H9 (cell line): ENCODE measurements around the gene SLC38A9. TPM values are rescaled to one million over a fixed set of nuclear protein-coding genes. Genes with fewer than 3 reads are reported as not detected.

Experiments used
- DNase-seq: peaks from one replicate; pipeline ENCODE4 v3.0.0-alpha.2; 2017
- H2AFZ ChIP-seq: one replicate; pipeline ENCODE4 v1.6.1; 2013; ENCODE audit warnings: mild to moderate bottlenecking, low read length, control low read depth, moderate library complexity
- H2AK5ac ChIP-seq: 2 replicates; pipeline ENCODE4 v1.6.1; 2013; ENCODE audit warnings: low read length, control low read depth, mixed read lengths; ENCODE audit not compliant: insufficient read length
- H2BK120ac ChIP-seq: one replicate; pipeline ENCODE4 v1.6.1; 2013; ENCODE audit warnings: low read depth, mild to moderate bottlenecking, low read length, control low read depth, inconsistent platforms; ENCODE audit not compliant: poor library complexity, severe bottlenecking
- H2BK12ac ChIP-seq: 2 replicates; pipeline ENCODE4 v1.6.1; 2013; ENCODE audit warnings: low read length, control low read depth, mixed read lengths, low read depth; ENCODE audit not compliant: insufficient read length
- H2BK15ac ChIP-seq: 2 replicates; pipeline ENCODE4 v1.6.1; 2013; ENCODE audit warnings: low read depth, low read length, control low read depth
- H2BK20ac ChIP-seq: one replicate; pipeline ENCODE4 v1.6.1; 2013; ENCODE audit warnings: low read depth, mild to moderate bottlenecking, low read length, control low read depth, inconsistent platforms; ENCODE audit not compliant: poor library complexity, severe bottlenecking
- H2BK5ac ChIP-seq: 2 replicates; pipeline ENCODE4 v1.6.1; 2013; ENCODE audit warnings: low read length, control low read depth, mixed read lengths; ENCODE audit not compliant: insufficient read length
- H3K14ac ChIP-seq: 2 replicates; pipeline ENCODE4 v1.6.1; 2013; ENCODE audit warnings: low read length, control low read depth; ENCODE audit not compliant: insufficient read depth
- H3K18ac ChIP-seq: 2 replicates; pipeline ENCODE4 v1.6.1; 2013; ENCODE audit warnings: low read depth, mild to moderate bottlenecking, mixed read lengths, low read length, control low read depth; ENCODE audit not compliant: insufficient read length
- H3K23ac ChIP-seq: 2 replicates; pipeline ENCODE4 v1.6.1; 2013; ENCODE audit warnings: low read length, control low read depth, mixed read lengths, low read depth; ENCODE audit not compliant: insufficient read length
- H3K23me2 ChIP-seq: 2 replicates; pipeline ENCODE4 v1.6.1; 2013; ENCODE audit warnings: low read depth, mild to moderate bottlenecking, mixed read lengths, low read length, control low read depth; ENCODE audit not compliant: insufficient read length, poor library complexity, severe bottlenecking
- H3K27ac ChIP-seq: 2 replicates; pipeline ENCODE4 v1.5.1; 2013; ENCODE audit warnings: low read length, control low read depth, mixed read lengths, low read depth; ENCODE audit not compliant: insufficient read length
- H3K27me3 ChIP-seq: 2 replicates; pipeline ENCODE4 v1.6.1; 2013; ENCODE audit warnings: low read length, control low read depth, inconsistent platforms; ENCODE audit not compliant: insufficient read depth
- H3K4ac ChIP-seq: 2 replicates; pipeline ENCODE4 v1.6.1; 2013; ENCODE audit warnings: low read depth, mild to moderate bottlenecking, control low read depth, inconsistent platforms, low read length, moderate library complexity
- H3K4me1 ChIP-seq: 2 replicates; pipeline ENCODE4 v1.6.1; 2013; ENCODE audit warnings: low read length, control low read depth, inconsistent platforms; ENCODE audit not compliant: insufficient read depth
- H3K4me2 ChIP-seq: 2 replicates; pipeline ENCODE4 v1.6.1; 2013; ENCODE audit warnings: low read length, control low read depth, mixed read lengths; ENCODE audit not compliant: insufficient read length, insufficient read depth
- H3K56ac ChIP-seq: 2 replicates; pipeline ENCODE4 v1.6.1; 2013; ENCODE audit warnings: low read depth, mild to moderate bottlenecking, mixed read lengths, low read length, control low read depth; ENCODE audit not compliant: insufficient read length
- H3K79me1 ChIP-seq: 2 replicates; pipeline ENCODE4 v1.6.1; 2013; ENCODE audit warnings: low read depth, mild to moderate bottlenecking, moderate library complexity, low read length, control low read depth, inconsistent platforms; ENCODE audit not compliant: insufficient read depth, poor library complexity, severe bottlenecking
- H3K79me2 ChIP-seq: 2 replicates; pipeline ENCODE4 v1.6.1; 2013; ENCODE audit warnings: low read length, control low read depth, inconsistent platforms; ENCODE audit not compliant: insufficient read depth
- H3K9ac ChIP-seq: 2 replicates; pipeline ENCODE4 v1.6.1; 2013; ENCODE audit warnings: low read length, control low read depth, mixed read lengths; ENCODE audit not compliant: insufficient read length; ENCODE audit errors: extremely low read depth
- H3K9me3 ChIP-seq: one replicate; pipeline ENCODE4 v1.6.1; 2013; ENCODE audit warnings: low read depth, low read length, inconsistent platforms; ENCODE audit not compliant: control insufficient read depth
- H3T11ph ChIP-seq: one replicate; pipeline ENCODE4 v1.6.1; 2013; ENCODE audit warnings: mild to moderate bottlenecking, low read length, control low read depth, inconsistent platforms
- H4K20me1 ChIP-seq: one replicate; pipeline ENCODE4 v1.6.1; 2013; ENCODE audit not compliant: control insufficient read depth, insufficient read length, insufficient read depth
- H4K5ac ChIP-seq: 2 replicates; pipeline ENCODE4 v1.6.1; 2013; ENCODE audit warnings: low read depth, mild to moderate bottlenecking, mixed read lengths, low read length, control low read depth; ENCODE audit not compliant: insufficient read length
- H4K8ac ChIP-seq: replicated peaks from 2 replicates; pipeline ENCODE4 v1.6.1; 2013; ENCODE audit warnings: low read length, control low read depth, mixed read lengths, low read depth; ENCODE audit not compliant: insufficient read length
- H4K91ac ChIP-seq: 2 replicates; pipeline ENCODE4 v1.6.1; 2013; ENCODE audit warnings: low read depth, mild to moderate bottlenecking, moderate library complexity, mixed read lengths, low read length, control low read depth; ENCODE audit not compliant: insufficient read length
- H3K27ac Mint-ChIP-seq, 3 experiments: 2 replicates in 2 of 3; 3 replicates in 1 of 3; pipeline ENCODE4 v1.8.0; 2020 to 2021; ENCODE audit warnings: mixed read lengths in 3 of 3, mild to moderate bottlenecking in 1 of 3, moderate library complexity in 1 of 3
- H3K27me3 Mint-ChIP-seq: 2 replicates; pipeline ENCODE4 v1.8.0; 2021; ENCODE audit warnings: low read depth, mild to moderate bottlenecking, moderate library complexity, mixed read lengths
- H3K36me3 Mint-ChIP-seq, 3 experiments: 2 replicates in 2 of 3; 3 replicates in 1 of 3; pipeline ENCODE4 v1.8.0; 2020 to 2021; ENCODE audit warnings: low read depth in 3 of 3, mixed read lengths in 3 of 3; ENCODE audit not compliant: insufficient read depth in 1 of 3
- H3K4me1 Mint-ChIP-seq, 2 experiments: 2 replicates each; pipeline ENCODE4 v1.8.0; 2020; ENCODE audit warnings: mixed read lengths in 2 of 2
- H3K4me3 Mint-ChIP-seq, 2 experiments: 2 replicates in 1 of 2; 3 replicates in 1 of 2; pipeline ENCODE4 v1.8.0; 2020 to 2021; ENCODE audit warnings: mild to moderate bottlenecking in 2 of 2, mixed read lengths in 2 of 2, moderate library complexity in 1 of 2
- H3K9me3 Mint-ChIP-seq, 2 experiments: 2 replicates in 1 of 2; 3 replicates in 1 of 2; pipeline ENCODE4 v1.8.0; 2020; ENCODE audit warnings: mild to moderate bottlenecking in 2 of 2, mixed read lengths in 2 of 2, moderate library complexity in 1 of 2
- CTCF ChIP-seq: fragments of 200-600 bp; sonication (generic); conservative IDR thresholded peaks from 3 replicates; pipeline ENCODE4 v1.8.0; 2021; ENCODE audit warnings: antibody characterized with exemption, mild to moderate bottlenecking
- WGBS: extraction: QIAGEN DNeasy Blood & Tissue Kit; methylation state at CpG from one replicate; pipeline ENCODE4 v1.1.7; 2013; ENCODE audit warnings: missing lambda C conversion rate, low lambda C conversion rate, mixed read lengths; ENCODE audit not compliant: insufficient read length; ENCODE audit errors: extremely low coverage; 5-methylcytosine and 5-hydroxymethylcytosine counted together
- total RNA-seq: library from RNA; stranded (reverse); gene quantifications from 2 replicates; pipeline ENCODE4 v1.2.1, GENCODE V29; 2021

Gene SLC38A9
- total RNA-seq, 1 experiment from 2014 or later = 48.5 TPM

GRCh38 chr5:55671975-55672374 lies 40.1 kb downstream of the SLC38A9 start:
- H3K27me3 Mint-ChIP-seq = no peaks in the 10 kb centered on the region
- no CpG with 5 or more reads among the region's 1 CpG for WGBS

More at GRCh38 chr5:55671975-55672374, 40.1 kb downstream of the SLC38A9 start:
- Histone ChIP-seq H3K9ac (no peak overlapping the region), H2AFZ (no peak overlapping the region), H3K23me2 (no peaks in the 10 kb centered on the region), H3K9me3 (no peaks in the 10 kb centered on the region), H2BK12ac (no peak overlapping the region), H4K91ac (no peak overlapping the region), H3K4ac (no peak overlapping the region), H2BK5ac (no peak overlapping the region), H2BK120ac (no peak overlapping the region), H3T11ph (no peak overlapping the region), H4K20me1 (no peaks in the 10 kb centered on the region), H3K18ac (no peak overlapping the region), H4K8ac (no peak overlapping the region), H3K4me2 (no peak overlapping the region), H3K79me1 (no peaks in the 10 kb centered on the region), H3K23ac (no peak overlapping the region), H3K27ac (no peak overlapping the region), H4K5ac (no peak overlapping the region), H3K27me3 (no peaks in the 10 kb centered on the region), H3K14ac (no peak overlapping the region), H3K56ac (no peak overlapping the region), H2BK15ac (no peak overlapping the region), H3K4me1 (no peaks in the 10 kb centered on the region), H2BK20ac (no peak overlapping the region), H3K79me2 (no peaks in the 10 kb centered on the region), H2AK5ac (no peak overlapping the region)
- Mint-ChIP-seq H3K9me3 (no peaks in the 10 kb centered on the region), H3K4me3 (no peak overlapping the region), H3K36me3 (peaks cover 0 to 20% (median 16%) of the 10 kb centered on the region in 3 experiments; a peak in 6 of 7 replicates), H3K4me1 (peaks cover 0 to 6% of the 10 kb centered on the region in 2 experiments; a peak in 1 of 4 replicates), H3K27ac (no peak overlapping the region)
- DNase-seq = no peak
- TF ChIP-seq CTCF = no peak
